HepG2 (cell line): ENCODE results near the gene EFNA3. TPM values are rescaled to one million over a fixed set of nuclear protein-coding genes. Genes with fewer than 3 reads are reported as not detected.
A peak's percentile ranks its signal among the peaks of the same experiment; 100 is the strongest.

Experiments
- MBD4 ChIP-seq: IDR thresholded peaks from 2 replicates; pipeline ENCODE4 v1.6.1; 2012; ENCODE audit warnings: low read length, inconsistent platforms, borderline replicate concordance
- MED1 ChIP-seq: sonication (generic); formaldehyde crosslinking; IDR thresholded peaks from 2 replicates; pipeline ENCODE4 v1.4.0; 2020; ENCODE audit warnings: missing genetic modification reagents
- MED13 ChIP-seq: sonication (generic); formaldehyde crosslinking; IDR thresholded peaks from 2 replicates; pipeline ENCODE4 v1.5.0; 2020; ENCODE audit warnings: missing genetic modification reagents
- RNF219 ChIP-seq: sonication (generic); formaldehyde crosslinking; IDR thresholded peaks from 2 replicates; pipeline ENCODE4 v1.5.0; 2020; ENCODE audit warnings: mild to moderate bottlenecking, missing genetic modification reagents
- TGIF2 ChIP-seq: IDR thresholded peaks from 2 replicates; pipeline ENCODE4 v1.6.1; 2016; ENCODE audit warnings: control low read depth, missing compliant biosample characterization
- ZFX ChIP-seq: sonication (generic); formaldehyde crosslinking; IDR thresholded peaks from 2 replicates; pipeline ENCODE4 v1.4.0; 2020; ENCODE audit warnings: mild to moderate bottlenecking, low read depth, missing genetic modification reagents, moderate library complexity
- ZNF484 ChIP-seq: sonication (generic); formaldehyde crosslinking; IDR thresholded peaks from 2 replicates; pipeline ENCODE4 v1.5.1; 2020; ENCODE audit warnings: mild to moderate bottlenecking, low read depth, missing genetic modification reagents, borderline replicate concordance
- ZNF777 ChIP-seq: sonication (generic); formaldehyde crosslinking; IDR thresholded peaks from 2 replicates; pipeline ENCODE4 v1.4.0; 2020; ENCODE audit warnings: missing genetic modification reagents
- ZZZ3 ChIP-seq: sonication (generic); formaldehyde crosslinking; IDR thresholded peaks from 2 replicates; pipeline ENCODE4 v1.4.0; 2020; ENCODE audit warnings: missing genetic modification reagents, mild to moderate bottlenecking, borderline replicate concordance
- polyA plus RNA-seq, 8 experiments: library from polyadenylated mRNA; depleted of rRNA in 3 of 8; stranded (reverse) in 7 of 8; unstranded in 1 of 8; fragments of >200 nt; fragmentation: Illumina TruSeq in 4 of 8; extraction: Trizol in 4 of 8; gene quantifications; 2 replicates each; pipeline versions ENCODE4 v1.2.1 to v1.2.3, GENCODE V29; 2011 to 2016; ENCODE audit warnings: low read depth in 4 of 8, missing spikeins in 1 of 8, mixed read lengths in 1 of 8; ENCODE audit not compliant: insufficient read depth in 1 of 8
- total RNA-seq, 5 experiments: library from RNA; depleted of rRNA; stranded (reverse); fragments of >200 nt; fragmentation: Illumina TruSeq; extraction: Trizol; gene quantifications; 2 replicates each; pipeline ENCODE4 v1.2.3, GENCODE V29; 2016; ENCODE audit warnings: low read depth in 1 of 5

EFNA3 gene
- total and polyA plus RNA-seq, 2 of the 13 experiments (the other 11 are each of a cell fraction or from before 2014, with no cell fraction given) = 1.0 to 5.7 TPM

GRCh38 chr1:155127105-155127966, 48.7 kb downstream of the EFNA3 start, which contains the start of gene EFNA1 (continued):
- TF ChIP-seq ZZZ3 (CRISPR knock-in tag) (0 out of 2 replicates have a peak, but pooled peaks have one; percentile 57), MED1 (peak; percentile 97), ZNF484 (no peak; the same call in 1 of the 2 replicates), ZFX (CRISPR knock-in tag) (peak; percentile 72; the same call in 1 of the 2 replicates), RNF219 (CRISPR knock-in tag) (no peak; the same call in 1 of the 2 replicates), MED13 (CRISPR knock-in tag) (peak; percentile 88), MBD4 (no peak), ZNF777 (no peak; the same call in 1 of the 2 replicates), TGIF2 (CRISPR knock-in tag) (peak; percentile 97)
